GM12878 (cell line): ENCODE measurements around the gene UTS2R. TPM values are rescaled to one million over a fixed set of nuclear protein-coding genes. Genes with fewer than 3 reads are reported as not detected.

Source experiments
- ATAC-seq: fragments of 200-7000 bp; cut with Tn5 transposase; 3 replicates; pipeline ENCODE4 v1.9.1; 2020; ENCODE audit warnings: mild to moderate bottlenecking, moderate library complexity
- BruUV-seq: library from RNA; stranded (reverse); fragments of 400-500 nt; replicated peaks from 2 replicates; lab custom pipeline; 2021; lab: Mats Ljungman, UMichigan
- CTCF ChIA-PET: fragments of 300-600 bp; sonication (Branson Sonifier 250); formaldehyde crosslinking; extraction: SDS; loops from one replicate; lab custom pipeline; 2021; ENCODE audit warnings: inconsistent platforms; lab: Yijun Ruan, JAX
- POLR2A ChIA-PET: fragments of 350-600 bp; formaldehyde crosslinking; extraction: SDS; loops from one replicate; lab custom pipeline; 2021; ENCODE audit warnings: inconsistent platforms; lab: Charles Lee
- RAD21 ChIA-PET: fragments of 300-600 bp; sonication (Branson Sonifier 250); formaldehyde crosslinking; loops from one replicate; lab custom pipeline; 2023; ENCODE audit warnings: antibody characterized with exemption; ENCODE audit not compliant: unreplicated experiment; lab: Charles Lee
- SMC1A ChIA-PET: fragments of 300-600 bp; sonication (Branson Sonifier 250); formaldehyde crosslinking; loops from one replicate; lab custom pipeline; 2023; ENCODE audit not compliant: unreplicated experiment, uncharacterized antibody; lab: Charles Lee
- DNase-seq: peaks from one replicate; pipeline ENCODE4 v3.0.0-alpha.2; 2011; ENCODE audit warnings: low read depth, low spot score
- FAIRE-seq: peaks from 3 replicates; lab custom pipeline; 2011; peaks lifted over from hg19 to GRCh38; lab: Jason Lieb, UNC
- H2AFZ ChIP-seq: 2 replicates; pipeline ENCODE4 v1.6.0; 2011; ENCODE audit warnings: low read depth, low read length, control low read depth; ENCODE audit not compliant: control insufficient read depth
- H3K27ac ChIP-seq: 2 replicates; pipeline ENCODE4 v1.5.1; 2011; ENCODE audit warnings: control low read depth; ENCODE audit not compliant: control insufficient read depth, insufficient read depth
- H3K27me3 ChIP-seq, 2 experiments: replicated peaks in 1 of 2; 2 replicates each; pipeline versions ENCODE4 v1.6.0 to v1.6.1; 2011; ENCODE audit warnings: low read length in 1 of 2; ENCODE audit not compliant: control insufficient read depth in 2 of 2, insufficient read depth in 2 of 2
- H3K36me3 ChIP-seq, 2 experiments: 2 replicates each; pipeline ENCODE4 v1.5.1; 2011; ENCODE audit warnings: low read length in 1 of 2; ENCODE audit not compliant: control insufficient read depth in 2 of 2, insufficient read depth in 2 of 2
- H3K4me1 ChIP-seq: 2 replicates; pipeline ENCODE4 v1.6.1; 2011; ENCODE audit warnings: mild to moderate bottlenecking, low read length, moderate library complexity, mixed read lengths; ENCODE audit not compliant: control insufficient read depth, insufficient read depth
- H3K4me2 ChIP-seq: 2 replicates; pipeline ENCODE4 v1.6.0; 2011; ENCODE audit warnings: control low read depth; ENCODE audit not compliant: control insufficient read depth, insufficient read depth
- H3K4me3 ChIP-seq: fragments of 200-600 bp; sonication (generic); 2 replicates; pipeline ENCODE4 v1.5.1; 2016
- H3K79me2 ChIP-seq: 2 replicates; pipeline ENCODE4 v1.6.0; 2011; ENCODE audit warnings: low read length; ENCODE audit not compliant: control insufficient read depth, insufficient read depth
- H3K9ac ChIP-seq: 2 replicates; pipeline ENCODE4 v1.8.0; 2011; ENCODE audit warnings: low read length, control low read depth, mixed read lengths; ENCODE audit not compliant: control insufficient read depth, insufficient read depth
- H3K9me3 ChIP-seq: replicated peaks from 3 replicates; pipeline ENCODE4 v1.5.1; 2011; ENCODE audit warnings: mild to moderate bottlenecking, low read length; ENCODE audit not compliant: control insufficient read depth, insufficient read depth
- H4K20me1 ChIP-seq: 2 replicates; pipeline ENCODE4 v1.6.0; 2011; ENCODE audit not compliant: control insufficient read depth, insufficient read depth
- CREB1 ChIP-seq: IDR thresholded peaks from 2 replicates; pipeline ENCODE4 v1.6.1; 2012; ENCODE audit warnings: low read depth, mild to moderate bottlenecking, inconsistent platforms
- DPF2 ChIP-seq: fragments of 450-650 bp; IDR thresholded peaks from 2 replicates; pipeline ENCODE4 v1.6.1; 2017; ENCODE audit warnings: mild to moderate bottlenecking
- IKZF1 ChIP-seq: fragments of 450-650 bp; conservative IDR thresholded peaks from 2 replicates; pipeline ENCODE4 v1.6.1; 2017; ENCODE audit warnings: antibody characterized with exemption, mild to moderate bottlenecking
- IKZF2 ChIP-seq, 2 experiments: fragments of 450-650 bp; IDR thresholded peaks; 2 replicates each; pipeline ENCODE4 v1.6.1; 2017; ENCODE audit warnings: mild to moderate bottlenecking in 2 of 2, moderate library complexity in 2 of 2
- POLR2A ChIP-seq: IDR thresholded peaks from 2 replicates; pipeline ENCODE4 v1.6.1; 2011; ENCODE audit warnings: low read depth, mild to moderate bottlenecking, low read length
- SIN3A ChIP-seq: IDR thresholded peaks from 2 replicates; pipeline ENCODE4 v1.6.1; 2012; ENCODE audit warnings: low read depth, low read length, improper control_type of control experiment
- TCF3 ChIP-seq: IDR thresholded peaks from 2 replicates; pipeline ENCODE4 v1.6.1; 2012; ENCODE audit warnings: low read depth, mild to moderate bottlenecking, low read length, borderline replicate concordance; ENCODE audit not compliant: insufficient read depth
- WRNIP1 ChIP-seq: IDR thresholded peaks from 2 replicates; pipeline ENCODE4 v1.6.1; 2011; ENCODE audit warnings: low read depth, low read length, improper control_type of control experiment, borderline replicate concordance
- WGBS: methylation state at CpG from one replicate; pipeline ENCODE4 v1.1.6; 2016; ENCODE audit warnings: low lambda C conversion rate; ENCODE audit not compliant: insufficient replicate concordance, insufficient coverage; ENCODE audit errors: missing lambda C conversion rate; 5-methylcytosine and 5-hydroxymethylcytosine counted together
- in situ Hi-C: fragments of 300-500 bp; cut with MboI; formaldehyde crosslinking; loops from 9 replicates; pipeline ENCODE4 v1.14.3; 2018; ENCODE audit warnings: mixed read lengths
- intact Hi-C: fragments of 100-400 bp; cut with micrococcal nuclease; formaldehyde crosslinking; loops from one replicate; pipeline ENCODE4 v1.14.2; 2022; ENCODE audit not compliant: unreplicated experiment
- polyA plus RNA-seq, 11 experiments: library from polyadenylated mRNA; depleted of rRNA in 4 of 11; unstranded in 6 of 11; stranded (reverse) in 5 of 11; fragments of >200 nt; fragmentation: Nextera tagmentation in 4 of 11; fragmentation: Illumina TruSeq in 1 of 11; extraction: Ambion mirVana in 4 of 11; extraction: Trizol in 1 of 11; gene quantifications; 1 replicate in 1 of 11; 2 replicates in 10 of 11; pipeline versions ENCODE4 v1.2.1 to v1.2.3, GENCODE V29; 2011 to 2016; ENCODE audit warnings: inconsistent platforms in 2 of 11, missing spikeins in 2 of 11, low read depth in 1 of 11
- total RNA-seq, 4 experiments: library from RNA; depleted of rRNA in 3 of 4; stranded (reverse); fragments of >200 nt in 3 of 4; fragmentation: Illumina TruSeq in 1 of 4; extraction: Trizol in 1 of 4; gene quantifications; 2 replicates each; pipeline versions ENCODE4 v1.2.1 to v1.2.3, GENCODE V29; 2013 to 2021
- TF ChIP-seq, protein P1 (sequence below): IDR thresholded peaks from 2 replicates; pipeline ENCODE4 v1.6.1; 2011; ENCODE audit warnings: borderline replicate concordance, low read depth, mild to moderate bottlenecking, moderate library complexity, low read length; ENCODE audit not compliant: insufficient read depth, poor library complexity, severe bottlenecking
- TF ChIP-seq, protein P2 (sequence below): fragments of 150-350 bp; IDR thresholded peaks from 2 replicates; pipeline ENCODE4 v1.6.1; 2014; ENCODE audit warnings: mild to moderate bottlenecking, low read depth, low read length

Gene UTS2R
- total and polyA plus RNA-seq, 10 of the 15 experiments (the other 5 are each of a cell fraction or from before 2014, with no cell fraction given) = 0.04 to 0.36 (median 0.11) TPM; not detected in 6

DNA sequence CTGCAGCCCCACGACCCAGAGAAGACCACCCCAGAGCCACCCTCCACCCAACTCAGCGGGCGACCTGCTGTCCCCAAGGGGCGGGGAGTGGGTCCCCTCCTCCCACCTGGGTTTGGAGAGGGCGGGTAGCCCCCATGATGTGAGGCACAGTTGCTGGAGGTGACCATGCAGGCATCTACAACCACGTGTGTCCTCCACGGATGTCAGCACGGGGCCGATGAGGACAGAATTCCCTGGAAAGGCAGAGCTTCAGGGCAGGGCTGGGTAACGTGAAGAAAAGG is 7.1 kb downstream of the UTS2R start:
- Histone ChIP-seq H3K27ac (no peak overlapping the region), H3K4me3 (no peak overlapping the region), H3K79me2 (no peaks in the 10 kb centered on the region), H4K20me1 (no peaks in the 10 kb centered on the region), H3K4me1 (no peaks in the 10 kb centered on the region), H2AFZ (no peak overlapping the region), H3K9ac (no peak overlapping the region), H3K9me3 (no peaks in the 10 kb centered on the region), H3K4me2 (no peak overlapping the region), H3K36me3 (no peaks in the 10 kb centered on the region), H3K27me3 (no peaks in the 10 kb centered on the region; a peak in 2 of 4 replicates)
- no TSS peak for BruUV-seq
- ChIA-PET POLR2A (no interaction called here), RAD21 (no interaction called here), SMC1A (no interaction called here), CTCF (no interaction called here)
- no peak for ATAC-seq
- in situ Hi-C loops = no loop called here
- DNase-seq = no peak
- TF ChIP-seq CREB1 = no peak
- TF ChIP-seq POLR2A = no peak
- intact Hi-C loops = no loop called here
- WGBS = 23% methylated on average over 10 of the region's 10 CpGs
- no peak for FAIRE-seq

DNA sequence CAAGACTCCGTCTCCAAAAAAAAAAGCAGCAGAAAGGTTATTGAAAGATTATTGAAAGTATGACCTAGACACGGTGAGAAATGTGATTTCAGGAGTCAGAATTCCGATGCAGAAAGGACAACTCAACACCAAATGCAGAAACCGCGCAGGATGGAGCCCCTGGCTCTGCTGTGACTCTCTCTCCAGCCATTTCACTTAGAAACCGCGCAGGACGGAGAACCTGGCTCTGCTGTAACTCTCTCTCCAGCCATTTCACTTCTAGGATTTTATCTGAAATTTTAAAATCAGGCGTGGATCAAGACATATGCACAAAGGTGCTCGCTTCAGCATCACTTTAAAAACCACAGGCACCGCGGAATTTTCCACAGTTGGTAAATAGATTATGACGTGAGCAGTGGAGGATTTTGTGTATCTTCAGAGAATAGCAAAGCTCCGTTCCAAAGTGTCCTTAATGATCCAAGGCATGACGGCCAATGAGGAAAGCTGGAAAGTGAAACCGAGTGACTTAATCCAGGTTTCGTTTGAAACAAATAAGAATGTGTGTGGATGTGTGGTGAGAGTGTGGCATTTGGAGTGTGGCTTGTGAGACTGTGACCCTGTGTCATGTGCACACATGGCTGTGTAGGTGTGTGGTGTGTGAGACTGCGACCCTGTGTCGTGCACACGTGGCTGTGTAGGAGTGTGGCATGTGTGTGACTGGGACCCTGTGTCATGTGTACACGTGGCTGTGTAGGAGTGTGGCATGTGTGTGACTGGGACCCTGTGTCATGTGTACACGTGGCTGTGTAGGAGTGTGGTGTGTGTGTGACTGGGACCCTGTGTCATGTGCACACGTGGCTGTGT is 9.5 kb downstream of the UTS2R start:
- Histone ChIP-seq H3K9me3 (no peaks in the 10 kb centered on the region), H3K9ac (no peak overlapping the region), H2AFZ (no peak overlapping the region), H3K4me3 (no peak overlapping the region), H3K4me2 (no peak overlapping the region), H4K20me1 (no peaks in the 10 kb centered on the region), H3K36me3 (no peaks in the 10 kb centered on the region), H3K79me2 (no peaks in the 10 kb centered on the region), H3K4me1 (no peaks in the 10 kb centered on the region), H3K27me3 (no peaks in the 10 kb centered on the region; a peak in 1 of 4 replicates), H3K27ac (no peak overlapping the region)
- in situ Hi-C loops (no loop called here), intact Hi-C loops (no loop called here)
- RAD21 ChIA-PET = no interaction called here
- CTCF ChIA-PET = no interaction called here
- FAIRE-seq (peak; percentile 31), DNase-seq (no peak), ATAC-seq (no peak)
- no TSS peak for BruUV-seq
- POLR2A ChIA-PET = no interaction called here
- SMC1A ChIA-PET = no interaction called here
- 52% methylated on average over 23 of the region's 23 CpGs for WGBS
- TF ChIP-seq IKZF1 = peak; percentile 17; the same call in 1 of the 2 replicates
- TF ChIP-seq TCF3 = peak; percentile 73; the same call in 1 of the 2 replicates
- TF ChIP-seq WRNIP1 = no peak
- TF ChIP-seq, protein P1, sequence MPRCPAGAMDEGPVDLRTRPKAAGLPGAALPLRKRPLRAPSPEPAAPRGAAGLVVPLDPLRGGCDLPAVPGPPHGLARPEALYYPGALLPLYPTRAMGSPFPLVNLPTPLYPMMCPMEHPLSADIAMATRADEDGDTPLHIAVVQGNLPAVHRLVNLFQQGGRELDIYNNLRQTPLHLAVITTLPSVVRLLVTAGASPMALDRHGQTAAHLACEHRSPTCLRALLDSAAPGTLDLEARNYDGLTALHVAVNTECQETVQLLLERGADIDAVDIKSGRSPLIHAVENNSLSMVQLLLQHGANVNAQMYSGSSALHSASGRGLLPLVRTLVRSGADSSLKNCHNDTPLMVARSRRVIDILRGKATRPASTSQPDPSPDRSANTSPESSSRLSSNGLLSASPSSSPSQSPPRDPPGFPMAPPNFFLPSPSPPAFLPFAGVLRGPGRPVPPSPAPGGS = peak; percentile 95
- TF ChIP-seq IKZF2 (IDR thresholded peaks at IDR 0.05) = peak in 1 of 2 experiments; percentile 26; a peak in 1 of 4 replicates
- no peak for TF ChIP-seq SIN3A
- TF ChIP-seq, protein P2, sequence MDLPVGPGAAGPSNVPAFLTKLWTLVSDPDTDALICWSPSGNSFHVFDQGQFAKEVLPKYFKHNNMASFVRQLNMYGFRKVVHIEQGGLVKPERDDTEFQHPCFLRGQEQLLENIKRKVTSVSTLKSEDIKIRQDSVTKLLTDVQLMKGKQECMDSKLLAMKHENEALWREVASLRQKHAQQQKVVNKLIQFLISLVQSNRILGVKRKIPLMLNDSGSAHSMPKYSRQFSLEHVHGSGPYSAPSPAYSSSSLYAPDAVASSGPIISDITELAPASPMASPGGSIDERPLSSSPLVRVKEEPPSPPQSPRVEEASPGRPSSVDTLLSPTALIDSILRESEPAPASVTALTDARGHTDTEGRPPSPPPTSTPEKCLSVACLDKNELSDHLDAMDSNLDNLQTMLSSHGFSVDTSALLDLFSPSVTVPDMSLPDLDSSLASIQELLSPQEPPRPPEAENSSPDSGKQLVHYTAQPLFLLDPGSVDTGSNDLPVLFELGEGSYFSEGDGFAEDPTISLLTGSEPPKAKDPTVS = no peak
- no peak for TF ChIP-seq DPF2
